Stimulated activated CD4-positive, alpha-beta T cell treated with anti-CD3 and anti-CD28 coated beads, Interleukin-1b, Interleukin-23, amount 100 ng/mL, for 1 hour (primary cell): ENCODE data around the gene TEX54.
"Not testable (repeated sequence)": the region's sequence is repeated elsewhere in the genome, so short reads cannot be mapped to it uniquely, and the experiment has no call there.

Experiments
- DNase-seq, 2 donors: peaks; one replicate each; pipeline ENCODE4 v3.0.0-alpha.2; 2020; ENCODE audit warnings: low read depth in 2 of 2

TEX54 gene

DNA sequence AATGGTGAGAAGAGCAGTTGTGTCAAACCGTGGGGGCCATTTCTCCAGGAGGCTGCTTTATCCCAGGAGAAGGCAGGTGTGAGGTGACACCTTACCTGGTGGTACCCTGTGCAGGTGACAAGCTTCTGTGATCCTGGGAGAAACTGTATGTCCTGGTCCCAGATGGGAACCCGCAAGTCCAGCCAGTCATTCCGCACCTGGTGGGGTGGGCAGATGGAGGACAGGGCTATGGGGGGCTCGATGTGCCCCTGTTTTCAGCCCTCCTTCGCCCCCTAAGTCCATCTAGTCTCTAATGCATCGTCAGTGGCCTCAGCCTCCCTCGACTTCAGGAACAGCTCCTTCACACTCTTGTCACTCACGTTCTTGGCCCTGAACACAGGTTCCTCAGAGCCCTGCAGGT, 2.7 kb upstream of the TEX54 start:
- no peak for DNase-seq

DNA sequence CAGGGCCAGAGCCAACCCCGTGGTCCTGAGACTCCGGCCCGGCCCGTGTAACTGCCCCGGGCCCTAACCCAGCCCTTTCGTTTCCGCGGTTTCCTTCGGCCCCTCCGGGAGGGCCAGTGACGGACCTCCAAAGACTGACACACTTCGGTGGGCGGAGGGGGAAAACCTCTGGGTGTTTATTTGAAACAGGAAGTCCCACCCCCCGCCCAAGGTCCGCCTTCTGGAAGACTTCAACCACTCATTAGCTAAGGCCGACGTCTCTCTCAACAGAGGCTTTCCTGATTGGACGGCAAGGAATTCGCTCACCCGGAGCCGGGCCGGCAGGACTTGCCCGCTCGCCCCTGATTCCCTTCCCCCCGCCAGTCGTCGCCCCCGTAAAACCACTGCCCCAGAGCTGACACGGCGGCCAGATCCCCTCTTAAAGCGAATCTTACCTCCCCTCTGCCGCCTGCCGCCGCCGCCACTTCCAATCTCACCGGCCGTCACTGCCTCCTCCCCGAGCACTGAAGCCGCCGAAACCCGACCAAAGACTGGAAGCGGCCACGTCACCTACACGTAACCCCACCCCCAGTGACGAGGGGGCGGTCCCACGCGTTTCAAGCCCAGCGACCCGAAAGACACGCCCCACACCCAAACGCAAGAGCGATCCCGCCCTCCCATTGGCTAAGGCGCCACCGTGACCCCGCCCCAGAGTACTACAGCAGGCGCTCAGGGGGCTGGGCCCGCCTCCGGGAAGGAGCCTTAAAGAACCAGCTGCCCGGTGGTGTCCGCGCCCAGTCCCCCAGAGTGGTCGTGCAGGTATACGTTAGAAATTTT, 913 bp downstream of the TEX54 start, which contains the start of gene STX5:
TSS of gene STX5 (minus strand) at position 532 of the 816 bp plus-strand sequence. CDS start 808 bp downstream, outside the sequence.
- peak; percentile 99 for DNase-seq

DNA sequence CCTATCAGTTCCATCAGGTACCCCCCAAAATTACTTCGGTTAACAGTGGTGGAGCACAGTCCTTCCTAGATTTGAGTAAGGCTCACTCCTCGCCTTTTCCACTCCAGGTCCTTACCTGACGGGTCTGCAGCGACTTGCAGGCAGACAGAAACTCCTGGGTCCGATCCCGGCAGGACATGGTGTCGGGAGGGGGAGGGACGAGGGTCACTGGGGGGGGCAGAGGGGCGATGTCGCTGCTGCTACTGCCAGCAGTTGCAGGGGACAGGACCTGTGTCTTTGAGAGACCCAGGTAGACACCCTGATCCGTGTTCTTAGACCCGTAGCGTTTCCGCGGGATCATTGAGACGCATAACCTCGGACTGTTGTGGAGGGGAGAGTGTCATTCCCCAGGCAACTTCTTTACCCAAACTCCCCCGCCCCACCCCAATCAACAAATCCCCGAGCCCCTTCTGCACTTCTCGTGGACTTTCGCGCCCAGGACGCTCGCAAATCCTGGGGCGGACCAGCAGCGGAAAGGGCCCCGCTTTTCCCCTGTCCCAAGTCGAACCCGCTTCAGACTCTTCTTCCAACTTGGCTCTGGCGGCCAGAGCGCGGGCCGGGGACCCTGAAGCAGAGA, 1.6 kb downstream of the TEX54 start:
- DNase-seq: no peak

DNA sequence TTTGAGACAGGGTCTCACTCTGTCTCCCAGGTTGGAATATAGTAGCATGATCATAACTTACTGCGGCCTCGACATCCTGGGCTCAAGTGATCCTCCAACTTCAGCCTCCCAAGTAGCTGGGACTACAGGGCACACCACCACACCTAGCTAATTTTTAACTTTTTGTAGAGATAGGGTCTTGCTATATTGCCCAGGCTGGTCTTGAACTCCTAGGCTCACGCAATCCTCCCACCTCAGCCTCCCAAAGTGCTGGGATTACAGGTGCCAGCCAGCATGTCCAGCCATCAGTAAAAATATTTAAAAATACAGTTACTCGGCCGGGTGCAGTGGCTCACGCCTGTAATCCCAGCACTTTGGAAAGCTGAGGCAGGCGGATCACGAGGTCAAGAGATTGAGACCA, 4.5 kb downstream of the TEX54 start:
- not testable (repeated sequence) for DNase-seq

DNA sequence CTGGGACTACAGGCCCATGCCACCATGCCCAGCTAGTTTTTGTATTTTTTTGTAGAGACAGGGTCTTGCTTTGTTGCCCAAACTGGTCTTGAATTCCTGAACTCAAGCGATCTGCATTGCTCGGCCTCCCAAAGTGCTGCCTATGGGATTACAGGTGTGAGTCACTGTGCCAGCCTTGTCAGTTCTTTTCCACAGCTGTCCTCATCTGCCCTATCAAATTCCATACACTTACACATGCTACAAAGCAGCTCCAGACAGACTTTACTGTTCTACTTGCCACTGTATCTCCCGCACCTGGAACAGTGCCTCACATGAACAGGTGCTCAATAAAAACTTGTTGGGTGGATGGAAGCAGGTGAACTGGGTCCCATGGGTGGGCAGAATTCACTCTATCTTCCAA, 9.0 kb downstream of the TEX54 start:
- DNase-seq: no peak

DNA sequence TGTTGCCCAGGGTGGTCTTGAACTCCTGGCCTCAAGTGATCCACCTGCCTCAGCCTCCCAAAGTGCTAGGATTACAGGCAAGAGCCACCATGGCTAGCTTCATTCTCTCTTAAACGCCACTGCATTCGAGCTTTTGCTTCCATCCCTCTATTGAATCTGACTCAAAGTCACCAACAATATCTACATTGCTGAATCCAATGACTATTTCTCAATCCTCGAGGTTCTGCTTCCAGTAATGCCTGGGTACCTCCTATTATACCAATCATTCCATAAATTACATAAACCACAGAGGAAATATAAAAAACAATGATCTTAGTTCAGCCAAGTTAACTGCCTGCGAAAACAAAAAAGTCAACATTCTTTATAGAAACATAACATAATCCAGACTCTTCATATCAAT, 15.5 kb downstream of the TEX54 start:
- no peak for DNase-seq

DNA sequence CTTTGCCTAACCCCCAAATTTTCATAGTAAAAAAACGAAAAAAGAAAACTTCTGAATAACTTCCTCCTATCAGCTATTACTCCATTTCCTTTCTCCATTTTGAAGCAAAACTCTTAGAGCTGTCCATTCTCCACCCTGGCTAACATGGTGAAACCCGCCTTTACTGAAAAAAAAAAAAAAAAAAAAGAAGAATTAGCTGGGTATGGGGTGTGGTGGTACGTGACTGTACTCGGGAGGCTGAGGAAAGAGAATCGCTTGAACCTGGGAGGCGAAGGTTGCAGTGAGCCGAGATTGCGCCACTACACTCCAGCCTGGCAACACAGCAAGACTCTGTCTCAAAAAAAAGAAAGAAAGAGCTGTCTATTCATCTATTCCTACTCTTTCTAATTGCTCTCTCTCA, 16.1 kb downstream of the TEX54 start:
- no peak for DNase-seq

DNA sequence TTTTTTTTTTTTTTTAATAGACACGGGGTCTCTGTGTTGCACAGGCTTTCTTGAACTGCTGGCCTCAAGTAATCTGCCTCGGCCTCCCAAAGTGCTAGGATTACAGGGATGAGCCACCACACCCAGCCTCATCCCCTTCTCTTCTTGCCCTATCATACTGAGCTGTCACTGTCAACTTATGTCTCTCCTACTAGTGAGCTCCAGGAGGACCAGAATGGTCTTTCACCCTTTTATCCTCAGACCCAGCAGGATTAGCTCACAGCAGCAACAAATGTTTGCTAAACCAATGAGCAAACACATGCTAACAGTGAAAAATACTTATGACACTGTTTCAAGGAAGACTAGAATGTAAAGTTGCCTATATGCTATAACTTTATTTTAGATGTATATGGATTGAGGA, 21.0 kb downstream of the TEX54 start:
- no peak for DNase-seq

DNA sequence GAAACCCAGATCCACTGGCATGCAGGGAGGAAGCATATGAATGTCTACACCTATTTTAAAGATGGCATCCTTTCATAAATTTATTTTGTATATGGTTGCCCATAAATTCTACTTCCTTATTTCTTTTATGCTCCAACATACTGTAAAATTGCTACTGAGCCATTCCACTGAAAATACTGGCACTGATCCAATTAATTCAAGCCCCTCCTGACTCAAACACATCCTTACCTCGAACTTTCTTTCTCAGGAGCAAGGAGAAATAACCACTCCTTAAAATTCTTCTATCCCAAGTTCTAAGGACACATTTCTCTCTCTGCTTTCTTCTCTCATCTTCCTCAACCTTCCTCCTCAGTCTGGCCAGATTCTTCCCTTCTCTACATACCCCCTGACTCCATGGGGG, 21.9 kb downstream of the TEX54 start:
- no peak for DNase-seq

DNA sequence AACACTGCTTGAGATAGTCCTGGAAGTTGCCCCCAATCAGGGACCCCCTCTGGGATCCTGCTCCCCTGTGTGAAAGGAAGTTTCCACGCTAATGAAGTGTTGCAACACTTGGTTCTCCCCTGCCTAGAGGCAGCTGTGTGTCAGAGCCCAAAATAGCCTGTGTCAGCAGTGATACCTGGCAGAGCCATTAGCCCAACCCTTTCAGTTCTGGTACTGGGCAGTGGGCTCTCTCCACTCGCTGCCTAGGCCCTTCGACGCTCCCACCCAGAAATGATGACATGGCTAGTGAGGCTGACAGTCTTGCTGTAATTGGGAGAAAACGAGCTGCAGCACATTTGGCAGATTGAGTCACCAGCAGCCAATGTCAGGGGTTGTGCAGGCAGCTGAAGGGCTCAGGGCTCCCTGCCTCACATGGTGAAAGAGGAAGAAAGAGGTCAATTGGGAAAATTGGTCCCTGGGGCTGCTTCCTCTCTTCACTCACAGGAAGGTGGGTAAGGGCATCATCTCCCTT, 26.0 kb downstream of the TEX54 start:
- no peak for DNase-seq

DNA sequence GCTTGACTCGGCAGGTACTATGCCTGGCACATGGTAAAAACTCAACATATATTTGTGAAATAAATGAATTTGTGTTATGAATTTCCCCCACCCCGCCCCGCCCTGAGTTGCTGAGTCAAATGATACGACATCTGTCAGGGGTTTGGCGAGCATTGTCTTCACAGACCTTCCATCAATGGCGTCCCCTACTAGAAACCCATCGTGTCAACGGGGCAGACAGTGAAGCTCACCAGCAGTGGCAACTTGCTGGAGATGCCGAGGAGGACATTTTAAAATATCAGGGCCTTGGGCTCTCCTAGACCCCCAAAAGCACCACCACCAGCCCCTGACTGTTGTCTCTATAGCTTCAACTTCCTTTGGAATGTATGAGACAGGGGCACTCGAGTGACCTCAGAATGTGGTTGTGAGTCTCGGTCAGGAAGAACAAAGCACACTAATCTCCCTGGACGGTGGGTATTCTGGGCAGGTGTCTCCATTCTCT, 26.6 kb downstream of the TEX54 start:
- DNase-seq: no peak

DNA sequence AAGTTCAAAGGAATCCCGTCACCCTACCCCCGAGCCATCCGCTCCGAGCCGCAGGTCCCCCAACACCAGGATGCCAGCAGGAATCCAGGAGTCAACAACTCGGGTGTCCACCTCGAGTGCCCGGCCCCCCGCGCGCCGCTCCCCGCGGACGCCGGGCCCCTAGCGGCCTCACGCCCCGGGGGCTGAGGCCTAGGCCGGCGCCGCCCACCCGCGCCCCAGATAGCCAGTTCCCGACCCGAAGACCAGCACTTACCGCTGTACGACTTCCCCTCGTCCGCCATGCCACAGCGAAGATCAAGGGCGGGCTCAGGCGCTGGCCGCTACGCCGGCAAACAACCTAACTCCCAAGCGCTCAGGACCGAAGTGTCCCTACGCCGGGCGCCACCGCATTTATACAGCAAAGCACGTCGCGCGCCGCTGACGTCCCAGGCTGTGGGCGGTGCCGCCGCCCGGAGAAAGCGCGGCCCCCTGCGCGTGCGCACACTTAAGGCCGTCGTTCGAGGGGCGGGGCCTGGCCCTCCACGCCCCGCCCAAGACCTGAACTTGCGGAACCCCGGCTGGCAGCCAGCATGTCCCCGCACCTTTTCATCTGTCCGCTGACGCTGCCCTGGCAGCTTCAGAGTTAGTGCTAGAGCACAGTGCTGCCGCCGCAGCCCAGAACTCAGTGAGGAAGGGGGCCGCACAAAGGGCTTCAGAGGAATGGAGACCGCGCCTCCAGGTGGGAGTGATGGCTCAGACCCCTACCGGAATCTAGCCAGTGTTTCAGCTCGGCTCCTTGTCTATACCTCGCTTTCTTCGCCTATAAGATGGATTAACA, 27.4 kb downstream of the TEX54 start, which contains the start of gene NXF1:
TSS of gene NXF1 (minus strand) at position 365 of the 817 bp plus-strand sequence. CDS start at position 281, 84 bp downstream.
- DNase-seq: peak; percentile 93 to 94

DNA sequence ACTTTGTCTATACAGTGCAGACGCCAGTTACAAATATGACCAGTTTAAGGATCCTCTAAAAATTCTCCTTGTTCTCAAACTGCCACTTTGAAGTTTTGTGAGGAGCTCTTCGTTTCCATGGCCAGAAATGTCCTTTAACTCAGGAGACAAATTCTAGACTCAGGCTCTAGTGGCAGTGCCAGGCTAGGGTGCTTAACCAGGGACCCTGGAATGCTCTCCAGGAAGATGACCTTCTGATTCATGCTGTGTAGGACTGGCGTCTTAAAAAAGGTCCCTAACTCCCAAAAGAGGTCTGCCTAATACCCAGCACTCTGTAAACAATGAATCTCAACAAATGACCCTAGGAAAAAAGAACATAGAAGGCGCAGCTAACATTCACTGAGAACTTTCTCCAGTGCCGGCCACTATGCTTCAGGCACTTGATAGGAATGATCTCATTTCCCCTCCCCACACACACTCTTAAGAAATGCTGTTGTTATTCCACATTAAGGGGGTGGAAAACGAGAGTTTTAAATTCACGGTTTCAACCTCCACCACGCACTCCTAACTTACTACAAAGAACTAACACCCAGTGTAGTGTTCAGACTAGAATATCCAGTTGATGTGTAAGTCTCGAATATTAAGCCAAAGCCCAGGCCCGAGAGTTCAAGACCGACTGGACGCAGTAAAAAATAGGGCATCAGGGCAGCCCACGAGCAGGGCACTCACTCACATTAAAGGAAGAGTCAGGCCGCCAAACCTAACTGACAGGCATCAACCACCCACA, 28.1 kb downstream of the TEX54 start:
- peak in 1 of 2 donors; percentile 19 for DNase-seq

DNA sequence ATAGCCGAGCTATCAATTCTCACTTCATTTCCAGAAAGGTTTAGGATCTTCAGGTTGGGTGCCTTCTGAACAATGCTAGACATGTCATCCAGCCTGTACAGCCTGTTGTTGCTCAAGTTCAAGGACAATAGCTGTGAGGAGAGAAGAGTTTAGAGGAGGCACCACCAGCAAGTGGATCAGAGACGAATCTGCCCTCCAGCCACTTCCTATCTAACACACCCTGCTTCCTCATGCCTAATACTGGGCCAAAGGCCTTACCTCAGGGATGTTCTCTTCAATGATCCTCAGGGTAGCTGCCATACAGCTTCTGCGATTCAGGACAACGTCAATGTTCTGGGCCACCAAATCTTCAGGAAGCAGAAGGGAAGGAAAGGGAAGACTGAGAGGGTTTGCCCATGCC, 31.6 kb downstream of the TEX54 start:
- no peak for DNase-seq

DNA sequence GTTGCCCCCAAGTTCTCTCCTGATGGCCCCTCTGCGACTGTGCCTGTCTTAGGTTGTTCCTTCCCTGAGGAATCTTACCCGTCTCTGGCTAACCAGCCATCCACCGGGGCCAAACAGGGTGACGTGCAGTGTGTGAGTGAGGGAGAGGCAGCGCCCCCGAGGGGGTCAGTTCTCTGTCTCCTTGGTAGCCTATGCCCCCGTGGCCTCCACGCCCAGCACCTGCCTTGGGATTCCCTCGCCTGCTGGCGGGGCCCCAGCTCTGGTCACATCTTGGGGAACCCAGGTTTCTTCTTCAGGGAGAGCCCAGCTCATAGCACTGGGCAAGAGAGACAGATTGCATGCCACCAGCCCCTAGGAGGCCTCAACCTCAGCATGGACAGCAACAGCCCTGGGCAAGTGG, 33.2 kb downstream of the TEX54 start:
- no peak for DNase-seq

DNA sequence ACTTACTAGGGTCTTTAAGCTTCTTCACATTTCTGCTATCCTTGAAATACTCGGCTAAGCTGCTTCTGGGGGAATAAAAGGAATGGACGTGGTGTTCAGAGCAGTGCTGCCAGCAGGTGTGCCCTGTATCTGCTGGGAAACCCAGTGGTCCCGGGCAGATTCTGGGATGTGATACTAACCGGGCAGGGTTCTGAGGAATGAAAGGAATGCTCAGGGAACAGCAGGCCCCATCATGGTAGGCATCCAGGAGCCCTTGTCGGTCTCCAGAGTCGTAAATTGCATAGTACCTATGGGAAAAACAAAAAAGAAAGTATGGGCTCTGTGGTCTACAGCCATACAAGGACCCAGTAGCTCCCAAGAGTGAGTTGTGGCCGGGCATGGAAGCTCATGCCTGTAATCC, 36.4 kb downstream of the TEX54 start:
- DNase-seq: no peak

DNA sequence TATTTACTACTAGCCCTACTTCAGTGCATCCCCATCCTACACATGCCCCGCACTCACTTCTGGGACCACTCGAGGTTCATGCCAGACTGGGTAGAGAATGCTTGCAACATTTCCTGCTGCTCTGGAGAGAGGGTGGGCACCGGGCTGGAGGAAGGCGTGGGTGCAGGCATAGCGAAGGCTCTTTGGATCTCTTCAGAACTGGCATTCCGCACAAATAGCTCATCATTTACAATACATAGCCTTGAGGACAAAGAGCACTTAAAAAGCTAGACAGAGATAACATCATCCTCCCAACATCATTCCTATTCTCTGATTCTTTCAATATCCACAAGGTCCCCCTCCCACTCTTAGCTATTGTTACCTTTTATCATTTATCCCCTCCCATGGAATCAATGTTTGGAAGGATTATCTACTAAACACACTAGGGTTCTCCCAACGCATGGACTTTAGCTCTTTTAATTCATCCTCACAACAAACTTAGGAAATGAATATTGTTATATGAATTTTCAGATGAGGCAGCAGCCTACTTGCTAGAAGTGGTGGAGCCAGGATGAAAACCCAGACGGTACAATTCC, 38.4 kb downstream of the TEX54 start:
- no peak for DNase-seq

DNA sequence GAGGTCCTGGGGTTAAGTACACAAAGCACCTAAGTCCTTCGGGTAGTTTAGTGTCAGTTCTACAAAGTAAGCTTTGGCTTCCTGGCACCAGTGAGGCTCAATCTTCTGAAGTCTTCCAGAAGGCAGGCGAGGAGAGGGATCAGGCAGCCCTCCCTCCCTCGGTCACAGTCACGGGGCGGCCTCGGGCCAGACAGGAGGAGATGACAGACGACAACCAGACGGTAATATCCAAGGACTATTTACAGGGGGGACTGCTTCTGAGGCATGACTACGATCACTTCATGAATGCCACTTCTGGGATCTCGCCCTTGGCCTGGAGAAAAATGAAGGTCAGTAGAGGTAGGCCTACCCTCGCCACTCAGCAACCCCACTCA, 40.5 kb downstream of the TEX54 start:
- no peak for DNase-seq

DNA sequence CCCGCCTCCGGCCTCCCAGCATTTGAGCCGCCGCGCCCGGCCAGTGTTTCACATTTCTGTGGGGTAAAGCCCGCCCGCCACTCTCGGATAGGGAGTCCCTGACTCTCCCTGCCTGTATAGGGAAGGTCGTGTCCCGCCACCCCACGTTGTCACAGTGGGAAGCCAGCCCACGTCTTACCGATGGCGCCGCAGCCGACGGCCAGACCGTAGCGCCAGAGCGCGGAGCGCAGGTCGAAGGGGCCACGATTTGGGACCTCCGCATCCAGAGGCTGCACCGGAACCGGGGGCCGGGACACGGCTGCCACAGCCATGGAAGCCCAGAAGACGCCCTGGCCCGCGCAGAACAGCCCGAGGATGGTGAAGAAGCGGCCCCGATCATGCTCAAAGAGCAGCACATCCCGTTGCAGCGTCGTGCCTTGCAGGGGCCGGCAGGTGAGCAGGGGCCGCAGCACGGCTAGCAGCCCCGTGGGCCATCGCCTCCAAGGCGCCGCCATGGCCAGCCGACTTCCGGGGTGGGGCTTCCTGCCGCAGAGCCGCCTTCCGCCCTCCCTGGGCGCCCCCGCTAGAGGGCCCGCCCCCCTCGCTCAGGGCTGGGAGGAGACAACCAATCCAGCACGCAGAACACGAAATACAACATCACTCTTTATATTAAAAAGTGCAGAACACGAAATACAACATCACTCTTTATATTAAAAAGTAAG, 41.0 kb downstream of the TEX54 start, which contains the start of gene TMEM223:
TSS of gene TMEM223 (minus strand) at position 506 of the 701 bp plus-strand sequence. CDS start at position 494, 12 bp downstream.
- DNase-seq: peak; percentile 68 to 88

DNA sequence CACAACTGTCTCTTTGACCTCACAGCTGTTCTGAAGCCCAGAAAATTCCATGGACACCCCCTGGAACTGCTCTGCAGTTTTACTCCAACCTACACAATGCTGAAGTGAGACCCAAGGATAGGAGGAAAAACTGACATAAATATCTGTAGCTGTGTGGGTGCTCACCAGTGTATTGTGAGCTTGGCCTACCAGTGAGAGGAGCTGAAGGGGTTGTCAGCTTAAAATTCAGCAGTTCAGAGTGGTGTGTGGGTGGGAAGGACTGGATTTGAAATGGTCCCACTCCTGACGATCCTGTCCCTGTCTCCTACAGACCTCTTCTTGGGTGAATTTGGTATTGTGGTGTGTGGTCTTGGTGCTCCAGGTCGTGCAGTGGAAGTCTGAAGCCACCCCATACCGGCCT, 43.1 kb downstream of the TEX54 start:
- no peak for DNase-seq
